Neural progenitor cell (in vitro differentiated cells): ENCODE measurements around the gene GNA14. TPM values are rescaled to one million over a fixed set of nuclear protein-coding genes. Genes with fewer than 3 reads are reported as not detected.

ENCODE experiments used
- DNase-seq: peaks from one replicate; pipeline ENCODE4 v3.0.0-alpha.2; 2016; ENCODE audit warnings: low spot score
- H2AFZ ChIP-seq: fragments of 200-600 bp; sonication (generic); replicated peaks from 2 replicates; pipeline ENCODE4 v1.6.1; 2016; ENCODE audit warnings: antibody characterized with exemption
- H3F3A ChIP-seq: fragments of 200-600 bp; sonication (generic); 2 replicates; pipeline ENCODE4 v1.6.1; 2016; ENCODE audit warnings: antibody characterized with exemption, low read depth
- H3K27ac ChIP-seq: fragments of 200-600 bp; sonication (generic); 2 replicates; pipeline ENCODE4 v1.5.1; 2016; ENCODE audit warnings: mild to moderate bottlenecking
- H3K27me3 ChIP-seq: fragments of 200-600 bp; sonication (generic); 2 replicates; pipeline ENCODE4 v1.6.1; 2016; ENCODE audit warnings: mild to moderate bottlenecking, moderate library complexity
- H3K36me3 ChIP-seq: fragments of 200-600 bp; sonication (generic); 2 replicates; pipeline ENCODE4 v1.5.1; 2016
- H3K4me1 ChIP-seq: fragments of 200-600 bp; sonication (generic); 2 replicates; pipeline ENCODE4 v1.6.1; 2016; ENCODE audit warnings: mixed run types
- H3K4me2 ChIP-seq: fragments of 200-600 bp; sonication (generic); 2 replicates; pipeline ENCODE4 v1.6.1; 2016
- H3K4me3 ChIP-seq: fragments of 200-600 bp; sonication (generic); 2 replicates; pipeline ENCODE4 v1.5.1; 2016
- H3K79me2 ChIP-seq: fragments of 200-600 bp; sonication (generic); 2 replicates; pipeline ENCODE4 v1.6.1; 2016; ENCODE audit warnings: low read depth
- H3K9ac ChIP-seq: fragments of 200-600 bp; sonication (generic); 2 replicates; pipeline ENCODE4 v1.6.1; 2016
- H3K9me3 ChIP-seq: fragments of 200-600 bp; sonication (generic); 2 replicates; pipeline ENCODE4 v1.5.1; 2016; ENCODE audit warnings: low read depth
- H4K20me1 ChIP-seq: fragments of 200-600 bp; sonication (generic); 2 replicates; pipeline ENCODE4 v1.6.1; 2016; ENCODE audit warnings: low read depth
- H3K27ac Mint-ChIP-seq: 3 replicates; pipeline ENCODE4 v1.8.0; 2021; ENCODE audit warnings: mixed read lengths
- H3K27me3 Mint-ChIP-seq: 2 replicates; pipeline ENCODE4 v1.8.0; 2022; ENCODE audit warnings: low read depth, mild to moderate bottlenecking, inconsistent platforms, moderate library complexity, mixed read lengths; ENCODE audit not compliant: insufficient read depth
- H3K36me3 Mint-ChIP-seq: 3 replicates; pipeline ENCODE4 v1.8.0; 2021; ENCODE audit warnings: mixed read lengths
- H3K4me1 Mint-ChIP-seq: 3 replicates; pipeline ENCODE4 v1.8.0; 2021; ENCODE audit warnings: mixed read lengths
- H3K4me3 Mint-ChIP-seq: 3 replicates; pipeline ENCODE4 v1.8.0; 2021; ENCODE audit warnings: mild to moderate bottlenecking, moderate library complexity, mixed read lengths
- H3K9me3 Mint-ChIP-seq: 3 replicates; pipeline ENCODE4 v1.8.0; 2020; ENCODE audit warnings: mixed read lengths
- CTCF ChIP-seq: fragments of 200-600 bp; sonication (generic); IDR thresholded peaks from 2 replicates; pipeline ENCODE4 v1.5.1; 2017; ENCODE audit warnings: antibody characterized with exemption, mild to moderate bottlenecking
- EZH2 ChIP-seq: fragments of 200-600 bp; sonication (generic); IDR thresholded peaks from 2 replicates; pipeline ENCODE4 v1.6.1; 2017; ENCODE audit warnings: antibody characterized with exemption, mild to moderate bottlenecking, moderate library complexity
- EZH2phosphoT487 ChIP-seq: fragments of 200-600 bp; sonication (generic); IDR thresholded peaks from 2 replicates; pipeline ENCODE4 v1.6.1; 2017; ENCODE audit warnings: antibody characterized with exemption
- total RNA-seq: library from RNA; depleted of rRNA; stranded (reverse); fragments of >200 nt; gene quantifications from 2 replicates; pipeline ENCODE4 v1.2.3, GENCODE V29; 2015; ENCODE audit warnings: low replicate concordance

GNA14 gene
- total RNA-seq, 1 donor from 2014 or later: not detected

- Histone ChIP-seq H2AFZ (no peak overlapping the region), H3K36me3 (no peaks in the 10 kb centered on the region), H4K20me1 (no peaks in the 10 kb centered on the region), H3K27me3 (no peaks in the 10 kb centered on the region), H3K27ac (no peak overlapping the region), H3K79me2 (no peaks in the 10 kb centered on the region), H3K4me2 (no peak overlapping the region), H3K9ac (no peak overlapping the region), H3F3A (no peaks in the 10 kb centered on the region), H3K4me3 (no peak overlapping the region), H3K9me3 (no peaks in the 10 kb centered on the region), H3K4me1 (no peaks in the 10 kb centered on the region)
- H3K4me3 Mint-ChIP-seq: no peak overlapping the region
- no peaks in the 10 kb centered on the region for H3K9me3 Mint-ChIP-seq
- H3K4me1 Mint-ChIP-seq: peaks cover 9% of the 10 kb centered on the region
- H3K36me3 Mint-ChIP-seq: no peaks in the 10 kb centered on the region
- no peak for TF ChIP-seq CTCF
- TF ChIP-seq EZH2: no peak
- no peak for TF ChIP-seq EZH2phosphoT487
- no peaks in the 10 kb centered on the region for H3K27me3 Mint-ChIP-seq
- DNase-seq: no peak
- no peak overlapping the region for H3K27ac Mint-ChIP-seq
Measured at GRCh38 chr9:77602852-77603251, 45.3 kb downstream of the GNA14 start.

GRCh38 chr9:77601476-77602099, 46.5 kb downstream of the GNA14 start:
- Histone ChIP-seq H3K4me2 (no peak overlapping the region), H3K36me3 (no peaks in the 10 kb centered on the region), H3F3A (no peaks in the 10 kb centered on the region), H3K27ac (no peak overlapping the region), H3K4me1 (no peaks in the 10 kb centered on the region), H2AFZ (no peak overlapping the region), H4K20me1 (no peaks in the 10 kb centered on the region), H3K79me2 (no peaks in the 10 kb centered on the region), H3K4me3 (no peak overlapping the region), H3K9ac (no peak overlapping the region), H3K27me3 (no peaks in the 10 kb centered on the region), H3K9me3 (no peaks in the 10 kb centered on the region)
- H3K36me3 Mint-ChIP-seq: no peaks in the 10 kb centered on the region
- H3K4me3 Mint-ChIP-seq: no peak overlapping the region
- H3K27me3 Mint-ChIP-seq: no peaks in the 10 kb centered on the region
- peaks cover 2% of the 10 kb centered on the region for H3K4me1 Mint-ChIP-seq
- no peak overlapping the region for H3K27ac Mint-ChIP-seq
- H3K9me3 Mint-ChIP-seq: no peaks in the 10 kb centered on the region
- TF ChIP-seq CTCF (no peak), EZH2phosphoT487 (no peak), EZH2 (no peak)
- DNase-seq: no peak

GRCh38 chr9:77600810-77601209, 47.3 kb downstream of the GNA14 start:
- no peaks in the 10 kb centered on the region for H3K27me3 Mint-ChIP-seq
- no peaks in the 10 kb centered on the region for H3K36me3 Mint-ChIP-seq
- Histone ChIP-seq H3K9ac (no peak overlapping the region), H4K20me1 (no peaks in the 10 kb centered on the region), H3F3A (no peaks in the 10 kb centered on the region), H3K27ac (no peak overlapping the region), H3K9me3 (no peaks in the 10 kb centered on the region), H3K79me2 (no peaks in the 10 kb centered on the region), H2AFZ (no peak overlapping the region), H3K4me1 (no peaks in the 10 kb centered on the region), H3K4me3 (no peak overlapping the region), H3K4me2 (no peak overlapping the region), H3K27me3 (no peaks in the 10 kb centered on the region), H3K36me3 (no peaks in the 10 kb centered on the region)
- no peak for TF ChIP-seq EZH2
- TF ChIP-seq CTCF: no peak
- TF ChIP-seq EZH2phosphoT487: no peak
- H3K4me3 Mint-ChIP-seq: no peak overlapping the region
- peaks cover 2% of the 10 kb centered on the region for H3K4me1 Mint-ChIP-seq
- DNase-seq: no peak
- H3K9me3 Mint-ChIP-seq: no peaks in the 10 kb centered on the region
- no peak overlapping the region for H3K27ac Mint-ChIP-seq
